Muscle of leg (tissue), 11 donors: Measurements from ENCODE around the gene MSANTD2. TPM values are rescaled to one million over a fixed set of nuclear protein-coding genes. Genes with fewer than 3 reads are reported as not detected.
"Not testable (repeated sequence)": the region's sequence is repeated elsewhere in the genome, so short reads cannot be mapped to it uniquely, and the experiment has no call there.

Experiments
- DNase-seq: peaks from one replicate; pipeline ENCODE4 v3.0.0; 2013
- H3K27ac ChIP-seq: one replicate; pipeline ENCODE4 v1.5.1; 2013; ENCODE audit warnings: mild to moderate bottlenecking, low read length, control low read depth
- H3K27me3 ChIP-seq: one replicate; pipeline ENCODE4 v1.6.1; 2013; ENCODE audit warnings: low read length; ENCODE audit not compliant: control insufficient read depth, insufficient read depth
- H3K36me3 ChIP-seq: one replicate; pipeline ENCODE4 v1.6.1; 2013; ENCODE audit warnings: low read length; ENCODE audit not compliant: control insufficient read depth, insufficient read depth
- H3K4me1 ChIP-seq: one replicate; pipeline ENCODE4 v1.6.1; 2013; ENCODE audit warnings: low read length; ENCODE audit not compliant: control insufficient read depth, insufficient read depth
- H3K4me3 ChIP-seq: one replicate; pipeline ENCODE4 v1.5.1; 2013; ENCODE audit warnings: low read length, control low read depth
- H3K9me3 ChIP-seq: replicated peaks from 2 replicates; pipeline ENCODE4 v1.6.1; 2013; ENCODE audit warnings: low read depth, low read length; ENCODE audit not compliant: control insufficient read depth
- WGBS: methylation state at CpG from one replicate; pipeline ENCODE4 v1.1.5; 2013; ENCODE audit warnings: missing lambda C conversion rate; ENCODE audit not compliant: insufficient coverage; 5-methylcytosine and 5-hydroxymethylcytosine counted together
- polyA plus RNA-seq, 8 donors: library from polyadenylated mRNA; unstranded; fragments of 120-200 nt; gene quantifications; one replicate each; pipeline versions ENCODE4 v1.2.1 to v1.2.3, GENCODE V29; 2013; ENCODE audit warnings: inconsistent platforms in 1 of 8, low replicate concordance in 1 of 8; ENCODE audit not compliant: insufficient read length in 8 of 8, insufficient read depth in 1 of 8
- total RNA-seq: library from RNA; stranded (reverse); fragments of 120-200 nt; gene quantifications from one replicate; pipeline ENCODE4 v1.2.4, GENCODE V29; 2013

Gene MSANTD2
- total and polyA plus RNA-seq, 9 donors: 11.5 to 18.7 (median 13.4) TPM

DNA sequence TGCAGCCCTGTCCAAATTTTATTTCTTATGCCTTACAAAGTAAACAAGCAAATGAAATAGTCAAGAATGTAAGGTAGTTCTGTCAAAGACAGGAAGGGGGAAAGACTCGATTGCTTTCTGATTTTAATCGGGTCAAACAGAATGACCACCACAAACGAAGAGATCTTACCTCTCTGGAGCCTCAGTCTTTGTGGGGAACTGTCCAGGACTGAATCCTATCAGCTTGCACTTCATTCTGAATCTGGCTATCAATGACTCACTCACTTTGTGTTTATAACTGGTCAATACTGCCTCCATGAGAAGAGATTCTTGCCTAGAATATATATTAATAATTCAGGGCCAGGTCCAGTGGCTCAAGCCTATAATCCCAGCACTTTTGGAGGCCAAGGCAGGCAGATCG lies 17.2 kb downstream of the MSANTD2 start:
- Histone ChIP-seq H3K4me1 (no peaks in the 10 kb centered on the region), H3K36me3 (peaks cover 8% of the 10 kb centered on the region), H3K4me3 (no peak overlapping the region), H3K9me3 (no peaks in the 10 kb centered on the region), H3K27ac (no peak overlapping the region), H3K27me3 (no peaks in the 10 kb centered on the region)
- DNase-seq: no peak
- WGBS: 100% methylated on average over 1 of the region's 4 CpGs

- H3K27ac ChIP-seq: no peak overlapping the region
- no peak for DNase-seq
- WGBS: no CpG with 5 or more reads among the region's 1 CpG
Measured at GRCh38 chr11:124779568-124779967, 20.6 kb downstream of the MSANTD2 start.

GRCh38 chr11:124778281-124778680 lies 21.9 kb downstream of the MSANTD2 start:
- 82% methylated on average over 2 of the region's 2 CpGs for WGBS
- H3K36me3 ChIP-seq: peaks cover 16% of the 10 kb centered on the region

More at GRCh38 chr11:124779568-124779967, 20.6 kb downstream of the MSANTD2 start:
- H3K9me3 ChIP-seq: no peaks in the 10 kb centered on the region
- H3K36me3 ChIP-seq: peaks cover 14% of the 10 kb centered on the region
- no peaks in the 10 kb centered on the region for H3K4me1 ChIP-seq
- no peaks in the 10 kb centered on the region for H3K27me3 ChIP-seq
- H3K4me3 ChIP-seq: no peak overlapping the region

DNA sequence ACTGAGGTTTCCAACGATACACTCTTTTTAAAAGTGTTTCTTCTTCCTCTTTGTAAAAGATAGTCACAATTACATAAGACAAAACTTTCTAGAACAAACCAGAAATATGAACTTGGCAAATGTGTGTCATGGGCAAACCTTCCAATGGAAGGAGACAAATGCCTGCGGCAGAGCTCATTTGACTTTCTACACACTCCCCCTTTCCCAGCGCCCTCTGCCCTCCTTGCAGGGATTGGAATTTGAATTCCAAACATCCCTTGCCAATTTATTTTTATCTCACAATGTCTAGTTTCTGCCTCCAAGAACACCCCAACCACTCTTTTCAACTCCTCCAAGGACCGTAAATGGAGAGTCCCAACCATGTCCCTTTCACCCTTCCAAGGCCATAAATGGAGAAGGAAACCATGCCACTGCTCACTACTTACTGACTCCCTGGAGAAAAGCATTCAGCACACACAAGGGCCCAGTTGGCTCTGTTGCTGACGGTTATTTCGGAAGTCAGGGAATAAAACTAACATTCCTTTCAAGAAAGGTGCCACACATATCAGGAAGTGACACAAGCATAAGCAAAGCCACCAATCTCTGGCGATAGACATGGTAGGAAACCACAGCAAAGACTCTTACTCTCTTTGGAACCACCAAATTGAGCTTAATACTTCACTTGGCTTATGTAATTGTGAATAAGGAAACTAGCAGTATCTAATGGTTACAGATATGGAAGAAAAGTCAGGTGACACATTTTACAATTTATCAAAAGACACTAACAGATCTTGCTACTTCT lies 23.2 kb downstream of the MSANTD2 start:
- Histone ChIP-seq H3K36me3 (peaks cover 16% of the 10 kb centered on the region), H3K4me3 (no peak overlapping the region), H3K27ac (no peak overlapping the region), H3K4me1 (no peaks in the 10 kb centered on the region), H3K9me3 (no peaks in the 10 kb centered on the region), H3K27me3 (no peaks in the 10 kb centered on the region)
- 78% methylated on average over 3 of the region's 7 CpGs for WGBS
- no peak for DNase-seq

More at GRCh38 chr11:124778281-124778680, 21.9 kb downstream of the MSANTD2 start:
- no peaks in the 10 kb centered on the region for H3K9me3 ChIP-seq
- no peak for DNase-seq
- H3K27me3 ChIP-seq: no peaks in the 10 kb centered on the region
- no peaks in the 10 kb centered on the region for H3K4me1 ChIP-seq
- no peak overlapping the region for H3K27ac ChIP-seq
- no peak overlapping the region for H3K4me3 ChIP-seq

DNA sequence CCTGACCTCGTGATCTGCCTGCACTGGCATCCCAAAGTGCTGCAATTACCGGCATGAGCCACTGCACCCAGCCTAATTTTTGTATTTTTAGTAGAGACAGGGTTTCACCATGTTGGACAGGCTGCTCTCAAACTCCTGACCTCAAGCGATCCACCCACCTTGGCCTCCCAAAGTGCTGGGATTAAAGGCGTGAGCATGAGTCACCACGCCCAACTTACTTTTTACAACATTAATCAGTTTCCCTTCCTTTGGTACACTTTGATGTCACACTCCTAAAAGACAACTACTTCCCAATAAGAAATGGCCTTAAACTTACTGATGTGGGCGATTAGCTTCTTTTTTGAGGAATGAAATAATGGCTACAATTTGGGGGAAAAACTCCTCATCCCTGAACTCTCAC lies 29.2 kb downstream of the MSANTD2 start:
- not testable (repeated sequence) for H3K27ac ChIP-seq, H3K27me3 ChIP-seq, H3K4me1 ChIP-seq, H3K9me3 ChIP-seq, H3K4me3 ChIP-seq, DNase-seq
- 100% methylated on average over 5 of the region's 6 CpGs for WGBS
- peaks cover 38% of the 10 kb centered on the region for H3K36me3 ChIP-seq

DNA sequence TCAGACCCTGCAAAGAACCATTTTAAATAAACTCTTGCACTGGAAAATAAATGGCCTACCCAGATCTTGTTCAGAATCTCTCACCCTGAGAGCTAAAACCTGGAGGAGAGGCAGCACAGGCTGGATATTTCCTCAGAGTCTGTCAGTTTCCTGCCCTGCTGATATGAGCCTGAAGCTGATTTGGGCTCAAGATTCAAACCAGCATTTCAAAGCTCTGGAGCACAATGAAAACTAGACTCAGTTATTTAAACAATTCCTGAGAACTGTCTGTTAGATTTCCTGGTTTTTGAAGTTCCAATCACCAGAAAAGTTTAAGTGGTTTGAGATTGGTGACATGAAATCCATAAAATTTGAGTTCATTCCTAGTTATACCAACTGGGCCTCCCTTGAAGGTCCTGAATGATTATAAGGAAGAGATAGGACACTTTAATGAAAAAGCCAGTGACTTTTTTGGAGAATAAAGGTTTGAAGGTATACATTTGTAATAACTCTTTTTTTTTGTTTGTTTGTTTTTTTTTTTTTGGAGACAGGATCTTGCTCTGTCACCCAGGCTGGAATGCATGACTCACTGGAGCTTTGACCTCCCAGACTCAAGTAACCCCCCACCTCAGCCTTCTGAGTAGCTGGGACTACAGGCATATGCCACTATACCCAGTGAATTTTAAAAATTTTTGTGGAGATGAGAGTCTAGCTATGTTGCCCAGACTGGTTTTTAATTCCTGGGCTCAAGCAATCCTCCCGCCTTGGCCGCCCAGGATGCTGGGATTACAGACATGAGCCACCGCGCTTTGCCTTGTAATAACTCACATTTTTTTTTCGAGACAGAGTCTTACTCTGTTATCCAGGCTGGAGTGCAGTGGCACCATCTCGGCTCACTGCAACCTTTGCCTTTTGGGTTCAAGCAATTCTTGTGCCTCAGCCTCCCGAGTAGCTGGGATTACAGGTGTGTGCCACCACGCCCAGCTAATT lies 30.1 kb downstream of the MSANTD2 start:
- peaks cover 42% of the 10 kb centered on the region for H3K36me3 ChIP-seq
- no peak overlapping the region for H3K27ac ChIP-seq
- no peaks in the 10 kb centered on the region for H3K4me1 ChIP-seq
- no peaks in the 10 kb centered on the region for H3K9me3 ChIP-seq
- WGBS: 97% methylated on average over 7 of the region's 8 CpGs
- no peak overlapping the region for H3K4me3 ChIP-seq
- H3K27me3 ChIP-seq: no peaks in the 10 kb centered on the region
- no peak for DNase-seq

- Histone ChIP-seq H3K27me3 (no peaks in the 10 kb centered on the region), H3K27ac (no peak overlapping the region), H3K36me3 (peaks cover 47% of the 10 kb centered on the region), H3K9me3 (no peaks in the 10 kb centered on the region), H3K4me1 (no peaks in the 10 kb centered on the region), H3K4me3 (no peak overlapping the region)
- no peak for DNase-seq
- 71% methylated on average over 5 of the region's 8 CpGs for WGBS
Measured at GRCh38 chr11:124768914-124769313, 31.3 kb downstream of the MSANTD2 start.

DNA sequence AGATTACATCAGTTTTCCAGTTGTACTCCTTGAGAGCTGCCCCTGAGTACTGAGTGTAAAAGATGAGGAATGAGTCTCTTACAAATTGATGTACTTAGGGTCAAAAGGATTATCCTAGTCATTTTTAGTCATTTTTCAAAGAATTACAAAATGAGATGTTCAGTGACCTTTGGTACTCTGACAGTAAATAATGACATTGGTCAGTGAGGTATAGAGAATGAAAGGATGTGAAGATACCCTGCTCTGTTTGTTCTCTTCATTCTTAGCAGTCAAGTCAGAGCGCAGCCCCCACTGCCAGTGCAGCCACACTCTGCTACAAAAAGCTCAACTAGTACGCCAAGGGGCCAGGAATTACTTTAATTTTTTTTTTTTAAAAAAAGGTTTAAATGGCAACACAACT lies 34.0 kb downstream of the MSANTD2 start:
- H3K27ac ChIP-seq: no peak overlapping the region
- DNase-seq: no peak
- no peaks in the 10 kb centered on the region for H3K9me3 ChIP-seq
- no CpG with 5 or more reads among the region's 2 CpGs for WGBS
- H3K36me3 ChIP-seq: peaks cover 38% of the 10 kb centered on the region
- no peak overlapping the region for H3K4me3 ChIP-seq
- peaks cover 22% of the 10 kb centered on the region for H3K27me3 ChIP-seq
- peaks cover 16% of the 10 kb centered on the region for H3K4me1 ChIP-seq

- DNase-seq: peak; percentile 89
- H3K9me3 ChIP-seq: no peaks in the 10 kb centered on the region
- H3K4me1 ChIP-seq: peaks cover 37% of the 10 kb centered on the region
- 6% methylated on average over 17 of the region's 21 CpGs for WGBS
- H3K36me3 ChIP-seq: peaks cover 26% of the 10 kb centered on the region
- H3K4me3 ChIP-seq: peak overlapping the region; percentile 34
- H3K27me3 ChIP-seq: peaks cover 50% of the 10 kb centered on the region
- no peak overlapping the region for H3K27ac ChIP-seq
Measured at GRCh38 chr11:124763156-124763947, 36.9 kb downstream of the MSANTD2 start.
